Heart left ventricle (tissue), 16 donors: Measurements from ENCODE around the gene CXCL17. TPM values are rescaled to one million over a fixed set of nuclear protein-coding genes. Genes with fewer than 3 reads are reported as not detected.
A peak's percentile ranks its signal among the peaks of the same experiment; 100 is the strongest.
"Not testable (repeated sequence)": the region's sequence is repeated elsewhere in the genome, so short reads cannot be mapped to it uniquely, and the experiment has no call there.

Experiments
- ATAC-seq, 4 donors: fragments of 200-7000 bp; cut with Tn5 transposase; one replicate each; pipeline ENCODE4 v1.9.1; 2020 to 2022; ENCODE audit warnings: moderate library complexity in 4 of 4, mild to moderate bottlenecking in 3 of 4, moderate number of reproducible peaks in 1 of 4
- DNase-seq, 5 donors: peaks; one replicate each; pipeline ENCODE4 v3.0.0-alpha.2; 2020
- H3K27ac ChIP-seq, 12 donors: fragments of 200-600 bp; sonication (generic) in 4 of 12; one replicate each; pipeline versions ENCODE4 v1.5.0 to v1.8.0; 2016 to 2022; ENCODE audit warnings: mild to moderate bottlenecking in 2 of 12
- H3K27me3 ChIP-seq, 9 donors: fragments of 200-600 bp; sonication (generic) in 2 of 9; one replicate each; pipeline versions ENCODE4 v1.5.1 to v1.8.0; 2016 to 2022; ENCODE audit warnings: mild to moderate bottlenecking in 3 of 9
- H3K36me3 ChIP-seq, 9 donors: fragments of 200-600 bp; sonication (generic) in 2 of 9; one replicate each; pipeline versions ENCODE4 v1.5.0 to v1.8.0; 2018 to 2022; ENCODE audit warnings: mild to moderate bottlenecking in 2 of 9
- H3K4me1 ChIP-seq, 12 donors: fragments of 200-600 bp; sonication (generic) in 4 of 12; one replicate each; pipeline versions ENCODE4 v1.5.0 to v1.8.0; 2016 to 2022; ENCODE audit warnings: mild to moderate bottlenecking in 3 of 12
- H3K4me3 ChIP-seq, 12 donors: fragments of 200-600 bp; sonication (generic) in 4 of 12; one replicate each; pipeline versions ENCODE4 v1.5.0 to v1.8.0; 2017 to 2022; ENCODE audit warnings: mild to moderate bottlenecking in 9 of 12, moderate library complexity in 4 of 12
- H3K9me3 ChIP-seq, 12 donors: fragments of 200-600 bp; sonication (generic) in 4 of 12; one replicate each; pipeline versions ENCODE4 v1.5.0 to v1.8.0; 2016 to 2022; ENCODE audit warnings: mild to moderate bottlenecking in 1 of 12
- POLR2A ChIP-seq, 2 donors: fragments of 450-650 bp; IDR thresholded peaks; one replicate each; pipeline ENCODE4 v1.6.1; 2017; ENCODE audit warnings: antibody characterized with exemption in 2 of 2, mild to moderate bottlenecking in 2 of 2, moderate library complexity in 2 of 2
- WGBS, 4 donors: extraction: QIAGEN DNeasy Blood & Tissue Kit in 2 of 4; methylation state at CpG; one replicate each; pipeline versions ENCODE4 v1.1.5 to v1.1.7; 2013 to 2018; 5-methylcytosine and 5-hydroxymethylcytosine counted together
- intact Hi-C, 10 donors: fragments of 100-400 bp; cut with DNase I; formaldehyde crosslinking; loops; one replicate each; pipeline versions ENCODE4 v1.11.1 to v1.14.2; 2022
- polyA plus RNA-seq, 2 donors: library from polyadenylated mRNA; stranded (reverse); fragments of 200-250 nt; gene quantifications; one replicate each; pipeline ENCODE4 v1.2.3, GENCODE V29; 2013
- total RNA-seq, 9 donors: library from RNA; depleted of rRNA in 2 of 9; stranded (reverse); fragments of >200 nt in 2 of 9; fragmentation: NEBNext Ultra II Directional in 3 of 9; extraction: Animal tissue kit (Norgen Biotek cat#: 25700) in 3 of 9; gene quantifications; one replicate each; pipeline versions ENCODE4 v1.1.0 to v1.2.4, GENCODE V29; 2016 to 2023
- TF ChIP-seq, protein P1 (sequence below), 12 donors: fragments of 200-600 bp; sonication (generic) in 4 of 12; IDR thresholded peaks; one replicate each; pipeline versions ENCODE4 v1.5.0 to v1.8.0; 2018 to 2022; ENCODE audit warnings: antibody characterized with exemption in 12 of 12, mild to moderate bottlenecking in 5 of 12
- donor health status: ischemic (EF 13 %, LVEDD 7.1; RV severe dilation, severe dysfunction).
- donor health status: healthy with polysubstance abuse.
- donor health status: DM: no; HTN: yes; CAD: no.
- donor health status: DM: no; HTN: no; CAD: no.
- donor health status: ischemic (EF 25% LVEDD 6.9; RV normal size, moderate dysfunction).
- donor health status: ischemic (EF 25% LVEDD 5.7; RV mildly dilated, moderate dysfunction).
- donor health status: healthy.
- donor health status: DM: yes; HTN: yes; CAD: no.
- donor health status: ischemic (EF 35%, LVEDD 5.7; RV mildly dilated, moderate dysfunction).
- donor health status: nonischemic (EF 11% LVEDD 7.7; RV severe dilation, severe dysfunction).
- donor health status: DM: yes; HTN: yes; CAD: no.
- donor health status: PGD.
- donor health status: ischemic (EF 29% LVEDD 5.4; RV normal size, mild dysfunction).
- donor health status: nonischemic (EF 23%, LVEDD 6.1; RV moderate dilation, normal function).

CXCL17 gene
- total and polyA plus RNA-seq, 11 donors = not detected

DNA sequence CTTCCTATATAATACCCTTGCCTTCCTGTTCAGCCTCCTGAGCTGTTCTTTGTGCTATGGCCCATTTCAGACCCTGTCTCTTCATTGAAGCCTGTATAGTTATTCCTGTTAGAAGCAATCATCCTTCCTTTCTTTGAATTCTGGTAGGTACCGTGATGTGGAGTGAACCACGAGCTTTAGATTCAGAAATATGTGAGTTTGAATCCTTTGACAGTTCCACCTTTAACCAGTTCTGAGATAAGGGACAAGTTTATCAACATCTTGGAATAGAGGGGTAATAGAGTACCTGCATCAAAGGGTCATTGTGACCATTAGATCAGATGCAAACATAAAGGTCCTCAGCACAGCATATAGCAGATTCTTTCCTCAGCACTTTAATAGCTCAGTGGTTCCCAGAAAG, 12.3 kb upstream of the CXCL17 start:
- Histone ChIP-seq H3K36me3 (no peaks in the 10 kb centered on the region), H3K4me1 (peaks cover 0 to 23% (median 3%) of the 10 kb centered on the region in 12 donors), H3K9me3 (no peaks in the 10 kb centered on the region), H3K27me3 (no peaks in the 10 kb centered on the region), H3K4me3 (no peak overlapping the region), H3K27ac (no peak overlapping the region)
- no peak for DNase-seq
- WGBS, 4 donors = 82 to 87% (median 84%) methylated on average over 2 of the region's 2 CpGs
- TF ChIP-seq POLR2A (IDR thresholded peaks at IDR 0.05) = no peak
- TF ChIP-seq, protein P1, sequence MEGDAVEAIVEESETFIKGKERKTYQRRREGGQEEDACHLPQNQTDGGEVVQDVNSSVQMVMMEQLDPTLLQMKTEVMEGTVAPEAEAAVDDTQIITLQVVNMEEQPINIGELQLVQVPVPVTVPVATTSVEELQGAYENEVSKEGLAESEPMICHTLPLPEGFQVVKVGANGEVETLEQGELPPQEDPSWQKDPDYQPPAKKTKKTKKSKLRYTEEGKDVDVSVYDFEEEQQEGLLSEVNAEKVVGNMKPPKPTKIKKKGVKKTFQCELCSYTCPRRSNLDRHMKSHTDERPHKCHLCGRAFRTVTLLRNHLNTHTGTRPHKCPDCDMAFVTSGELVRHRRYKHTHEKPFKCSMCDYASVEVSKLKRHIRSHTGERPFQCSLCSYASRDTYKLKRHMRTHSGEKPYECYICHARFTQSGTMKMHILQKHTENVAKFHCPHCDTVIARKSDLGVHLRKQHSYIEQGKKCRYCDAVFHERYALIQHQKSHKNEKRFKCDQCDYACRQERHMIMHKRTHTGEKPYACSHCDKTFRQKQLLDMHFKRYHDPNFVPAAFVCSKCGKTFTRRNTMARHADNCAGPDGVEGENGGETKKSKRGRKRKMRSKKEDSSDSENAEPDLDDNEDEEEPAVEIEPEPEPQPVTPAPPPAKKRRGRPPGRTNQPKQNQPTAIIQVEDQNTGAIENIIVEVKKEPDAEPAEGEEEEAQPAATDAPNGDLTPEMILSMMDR (IDR thresholded peaks at IDR 0.05) = no peak
- intact Hi-C loops = loop anchor here in 5 of 10 donors (5.0 to 10.0 kb wide), 3 partner anchors 37 to 320 kb away; partner anchors contain the start of gene CEACAM8 (in 4 of the 5)
- ATAC-seq = no peak

DNA sequence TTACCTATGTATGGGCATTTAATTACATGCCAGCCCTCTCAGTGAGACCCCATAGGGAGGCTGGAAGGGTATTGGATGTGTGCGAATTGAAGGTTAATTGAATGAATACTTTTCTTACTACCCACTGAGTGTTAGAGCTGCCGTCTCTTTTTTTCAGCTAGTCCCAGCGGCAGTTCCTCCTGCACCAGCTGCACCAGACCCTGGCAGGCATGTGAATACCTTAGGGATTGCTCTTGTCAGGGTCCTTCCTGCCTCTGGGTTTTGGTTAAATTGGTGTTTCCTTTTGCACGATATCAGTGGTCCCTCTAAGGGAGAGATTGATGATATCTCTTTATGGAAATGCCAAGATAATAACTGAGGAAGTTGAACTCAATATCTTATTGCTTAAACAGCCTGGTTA, 9.8 kb upstream of the CXCL17 start:
- intact Hi-C loops = loop anchor here in 9 of 10 donors (5.0 to 10.0 kb wide), 5 partner anchors 75 to 325 kb away; partner anchors contain the start of genes CEACAM8 (in 4 of the 9) and CEACAM1 (in 1 of the 9)
- no peak overlapping the region for H3K27ac ChIP-seq
- 40 to 65% (median 55%) methylated on average over 4 of the region's 4 CpGs for WGBS, 4 donors
- H3K27me3 ChIP-seq = no peaks in the 10 kb centered on the region
- no peak for TF ChIP-seq POLR2A (IDR thresholded peaks at IDR 0.05)
- TF ChIP-seq, protein P1 (IDR thresholded peaks at IDR 0.05) = no peak
- H3K9me3 ChIP-seq = no peaks in the 10 kb centered on the region
- no peak for ATAC-seq
- no peak for DNase-seq
- H3K4me1 ChIP-seq = peaks cover 0 to 32% (median 10%) of the 10 kb centered on the region in 12 donors
- no peak overlapping the region for H3K4me3 ChIP-seq
- no peaks in the 10 kb centered on the region for H3K36me3 ChIP-seq

DNA sequence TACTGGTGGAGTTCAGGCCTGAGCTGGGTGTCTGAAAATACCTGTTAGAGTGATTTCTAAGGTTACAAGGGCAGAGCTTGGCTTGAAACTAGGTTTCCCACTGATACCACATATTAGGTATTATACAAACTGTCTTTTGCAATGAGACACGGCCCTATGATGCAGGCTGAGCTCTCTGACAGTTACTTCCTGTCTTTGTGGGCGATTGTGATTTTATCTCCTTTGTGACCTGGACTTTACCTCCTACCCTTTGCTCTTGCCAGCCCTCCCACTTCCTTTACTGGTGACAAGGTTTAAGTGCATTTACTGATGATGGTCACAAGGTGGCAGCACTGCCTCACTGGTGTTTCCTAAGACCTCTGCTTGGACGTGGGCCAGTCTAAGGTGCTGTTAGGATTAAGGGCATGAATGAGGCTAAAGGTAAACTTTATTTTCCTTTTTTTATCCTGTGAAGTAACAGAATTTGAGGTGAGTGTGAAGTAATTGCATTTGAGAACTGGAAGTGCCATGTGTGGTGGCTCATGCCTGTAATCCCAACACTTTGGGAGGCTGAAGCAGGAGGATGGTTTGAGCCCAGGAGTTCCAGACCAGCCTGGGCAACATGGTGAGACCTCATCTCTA, 7.7 kb upstream of the CXCL17 start:
- no peak overlapping the region for H3K4me3 ChIP-seq
- no peaks in the 10 kb centered on the region for H3K9me3 ChIP-seq
- H3K27ac ChIP-seq = peak overlapping the region in 10 of 12 donors; percentile 1 to 69 (median 36)
- ATAC-seq (peak; percentile 71 to 96 (median 85)), DNase-seq (peak; percentile 77 to 89 (median 79))
- no peak for TF ChIP-seq POLR2A (IDR thresholded peaks at IDR 0.05)
- TF ChIP-seq, protein P1 (IDR thresholded peaks at IDR 0.05) = peak; percentile 81 to 94 (median 87)
- H3K27me3 ChIP-seq = no peaks in the 10 kb centered on the region
- whole genome bisulfite sequencing, 4 donors = 0% methylated on average over 3 of the region's 3 CpGs
- no peaks in the 10 kb centered on the region for H3K36me3 ChIP-seq
- intact Hi-C loops = loop anchor here (1.0 to 10.0 kb wide), 8 partner anchors 77 to 327 kb away; partner anchors contain the start of genes CEACAM1 (in 5 of the 10) and CEACAM8 (in 4 of the 10)
- H3K4me1 ChIP-seq = peaks cover 0 to 24% (median 10%) of the 10 kb centered on the region in 12 donors

DNA sequence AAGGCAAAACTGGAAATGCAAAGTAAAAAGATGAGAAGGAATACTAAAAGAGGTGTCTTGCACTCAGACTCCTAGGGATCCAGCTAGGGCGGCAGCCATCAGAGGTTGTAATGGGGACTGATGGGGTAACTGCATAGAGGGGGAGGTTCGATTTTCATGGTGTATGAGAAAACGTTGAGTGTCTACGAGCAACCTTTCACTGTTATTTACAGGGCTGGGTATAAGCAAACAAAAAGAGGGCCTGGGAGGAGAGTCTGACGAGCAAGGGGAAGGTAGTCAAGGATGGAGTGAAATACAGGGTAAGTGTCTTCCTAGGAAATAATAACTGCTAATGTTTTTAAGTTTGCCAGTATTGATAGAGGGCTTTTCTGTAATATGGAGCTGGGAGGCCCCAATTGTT, 5.6 kb upstream of the CXCL17 start:
- not testable (repeated sequence) for H3K36me3 ChIP-seq, DNase-seq, H3K27ac ChIP-seq, H3K9me3 ChIP-seq, H3K4me3 ChIP-seq, ATAC-seq, H3K27me3 ChIP-seq
- intact Hi-C loops = loop anchor here in 2 of 10 donors (10.0 kb wide), 1 partner anchor 314 kb away; the partner anchor contains the start of gene POU2F2 (in 2 of the 2)
- H3K4me1 ChIP-seq = peaks cover 0 to 22% (median 9%) of the 10 kb centered on the region in 12 donors
- WGBS, 4 donors = 82 to 88% (median 83%) methylated on average over 5 of the region's 5 CpGs
